Measurements from ENCODE around the gene INPP4A. TPM values are rescaled to one million over a fixed set of nuclear protein-coding genes. Genes with fewer than 3 reads are reported as not detected.

The INPP4A gene
- polyA plus RNA-seq, 1 of the 3 experiments (the other 2 are of a cell fraction), result 15.0 TPM

- Histone ChIP-seq H3K36me3 (replicated peaks in 1 of 2; ENCODE audit: control insufficient read depth in 1 of 2, insufficient read depth in 2 of 2, low read length in 1 of 2) (peaks cover 0 to 5% of the 10 kb centered on the region in 2 experiments), H3K27ac (ENCODE audit: low read depth in 2 of 2, low read length in 1 of 2) (peak overlapping the region in 1 of 2 experiments; percentile 62; a peak in 1 of 4 replicates), H3K9ac (no peak overlapping the region), H2AFZ (ENCODE audit: low read depth) (no peak overlapping the region), H3K9me3 (no peaks in the 10 kb centered on the region), H3K4me1 (ENCODE audit: control insufficient read depth in 1 of 2, insufficient read depth in 2 of 2, low read depth in 1 of 2, low read length in 1 of 2) (peaks cover 8 to 24% of the 10 kb centered on the region in 2 experiments; a peak in 2 of 4 replicates), H3K4me3 (ENCODE audit: low read depth in 2 of 2, low read length in 1 of 2) (no peak overlapping the region), H3K9me2 (no peaks in the 10 kb centered on the region), H3K4me2 (no peak overlapping the region), H3K79me2 (ENCODE audit: insufficient read depth) (peaks cover 47% of the 10 kb centered on the region), H3K27me3 (ENCODE audit: insufficient read depth) (no peaks in the 10 kb centered on the region), H4K20me1 (ENCODE audit: insufficient read depth) (peaks cover 19% of the 10 kb centered on the region; the same call in 1 of the 2 replicates), H3F3A (replicated peaks; ENCODE audit: insufficient read depth) (peaks cover 5% of the 10 kb centered on the region)
- WGBS (ENCODE audit: low lambda C conversion rate), result 45% methylated on average over 2 of the region's 2 CpGs
- POLR2A ChIA-PET, result no interaction called here
- TF ChIP-seq RCOR1 (IDR thresholded peaks at IDR 0.05; ENCODE audit: low read length) (0 out of 2 replicates have a peak, but pooled peaks have one; percentile 19), EZH2phosphoT487 (IDR thresholded peaks at IDR 0.05; ENCODE audit: borderline replicate concordance, low read depth) (no peak), PBX3 (IDR thresholded peaks at IDR 0.05) (peak; percentile 81), JUND (IDR thresholded peaks at IDR 0.05) (no peak), TAF1 (IDR thresholded peaks at IDR 0.05; ENCODE audit: borderline replicate concordance, low read depth, low read length) (no peak), NFIC (IDR thresholded peaks at IDR 0.05; ENCODE audit: borderline replicate concordance) (peak; percentile 38), USF1 (IDR thresholded peaks at IDR 0.05; ENCODE audit: borderline replicate concordance, low read depth) (no peak), TCF12 (IDR thresholded peaks at IDR 0.05) (peak; percentile 94), YY1 (IDR thresholded peaks at IDR 0.05; ENCODE audit: low read depth) (no peak), EP300 (IDR thresholded peaks at IDR 0.05; ENCODE audit: borderline replicate concordance in 1 of 2, low read depth in 1 of 2, low read length in 1 of 2) (peak; percentile 41 to 54; a peak in 1 of 4 replicates), POLR2AphosphoS5 (IDR thresholded peaks at IDR 0.05; ENCODE audit: low read depth, low read length) (peak; percentile 60)
- DNase-seq, result no peak
- CTCF ChIA-PET, result no interaction called here
These were observed 9.4 kb downstream of the INPP4A start for GRCh38 chr2:98454073-98454472.

GRCh38 chr2:98454500-98455235 is 10.0 kb downstream of the INPP4A start:
- Histone ChIP-seq H3K9me3 (no peaks in the 10 kb centered on the region), H3K4me2 (0 out of 2 replicates have a peak overlapping the region, but pooled peaks have one; percentile 39), H3K27ac (ENCODE audit: low read depth in 2 of 2, low read length in 1 of 2) (peak overlapping the region; percentile 40 to 62; a peak in 3 of 4 replicates), H3K36me3 (replicated peaks in 1 of 2; ENCODE audit: control insufficient read depth in 1 of 2, insufficient read depth in 2 of 2, low read length in 1 of 2) (peaks cover 0 to 5% of the 10 kb centered on the region in 2 experiments), H3K27me3 (ENCODE audit: insufficient read depth) (no peaks in the 10 kb centered on the region), H3K4me1 (ENCODE audit: control insufficient read depth in 1 of 2, insufficient read depth in 2 of 2, low read depth in 1 of 2, low read length in 1 of 2) (peaks cover 8 to 24% of the 10 kb centered on the region in 2 experiments; a peak in 2 of 4 replicates), H3K4me3 (ENCODE audit: low read depth in 2 of 2, low read length in 1 of 2) (no peak overlapping the region), H2AFZ (ENCODE audit: low read depth) (no peak overlapping the region), H3K9me2 (no peaks in the 10 kb centered on the region), H3F3A (replicated peaks; ENCODE audit: insufficient read depth) (peaks cover 5% of the 10 kb centered on the region), H4K20me1 (ENCODE audit: insufficient read depth) (peaks cover 13% of the 10 kb centered on the region; the same call in 1 of the 2 replicates), H3K9ac (no peak overlapping the region), H3K79me2 (ENCODE audit: insufficient read depth) (peaks cover 44% of the 10 kb centered on the region)
- no peak for DNase-seq
- WGBS (ENCODE audit: low lambda C conversion rate), result 82% methylated on average over 6 of the region's 6 CpGs
- ChIA-PET POLR2A (no interaction called here), CTCF (no interaction called here)
- TF ChIP-seq NFIC (IDR thresholded peaks at IDR 0.05; ENCODE audit: borderline replicate concordance), result peak; percentile 33; the same call in 1 of the 2 replicates
- TF ChIP-seq TAF1 (IDR thresholded peaks at IDR 0.05; ENCODE audit: borderline replicate concordance, low read depth, low read length), result no peak

Measured in SK-N-SH (cell line).